ENCODE measurements around the gene TIPARP. TPM values are rescaled to one million over a fixed set of nuclear protein-coding genes. Genes with fewer than 3 reads are reported as not detected.

TIPARP gene
- total and polyA plus RNA-seq, 2 donors (not counting 1 experiment from before 2014, with no cell fraction given), result 11.2 to 42.5 TPM

DNA sequence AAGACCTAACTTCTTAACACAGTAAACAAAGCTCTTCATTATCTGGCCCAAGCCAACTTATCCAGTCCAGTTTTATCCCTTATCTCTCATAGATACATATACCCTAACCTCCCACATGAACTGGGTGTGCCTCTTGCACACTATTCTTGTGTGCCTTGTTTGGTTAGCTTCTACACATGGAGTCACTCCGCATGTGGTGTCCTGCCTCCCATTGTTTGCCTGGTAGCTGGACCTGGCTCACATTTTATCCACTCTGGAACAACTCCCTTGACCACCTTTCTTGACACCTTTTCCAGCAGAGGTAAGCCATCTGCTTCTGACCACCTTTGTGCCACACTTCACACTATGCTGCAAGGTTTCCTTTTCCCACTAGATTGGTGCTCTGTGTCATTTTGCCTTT is 15.2 kb downstream of the TIPARP start:
- peaks cover 8 to 23% of the 10 kb centered on the region in 2 donors for H3K4me1 ChIP-seq (ENCODE audit: control insufficient read depth in 2 of 2, insufficient read depth in 2 of 2, low read length in 2 of 2)
- H3K9me3 ChIP-seq (ENCODE audit: control extremely low read depth in 1 of 3, control insufficient read depth in 2 of 3, insufficient read depth in 1 of 3, low read length in 2 of 3), result no peaks in the 10 kb centered on the region
- H3K27ac ChIP-seq (ENCODE audit: low read length in 2 of 2), result no peak overlapping the region
- no peaks in the 10 kb centered on the region for H3K27me3 ChIP-seq (replicated peaks in 1 of 4; ENCODE audit: control extremely low read depth in 1 of 4, control insufficient read depth in 3 of 4, insufficient read depth in 4 of 4, low read length in 3 of 4)
- intact Hi-C loops (cut with micrococcal nuclease), result no loop called here
- Mint-ChIP-seq H3K27ac (peak overlapping the region; percentile 17), H3K27me3 (no peaks in the 10 kb centered on the region), H3K4me3 (no peak overlapping the region), H3K9me3 (ENCODE audit: insufficient read depth) (no peaks in the 10 kb centered on the region), H3K4me1 (peaks cover 44% of the 10 kb centered on the region)
- DNase-seq (no peak), ATAC-seq (ENCODE audit: low read depth) (no peak)
- H3K4me3 ChIP-seq (ENCODE audit: control extremely low read depth in 1 of 5, extremely low read depth in 1 of 5, insufficient read depth in 1 of 5, low read depth in 2 of 5, low read length in 4 of 5), result no peak overlapping the region
- H4K20me1 ChIP-seq (ENCODE audit: control insufficient read depth, insufficient read depth, low read length, poor library complexity, severe bottlenecking), result peaks cover 64% of the 10 kb centered on the region
- peaks cover 70% of the 10 kb centered on the region for H3K79me2 ChIP-seq (ENCODE audit: control insufficient read depth, insufficient read depth, low read length)
- H3K4me2 ChIP-seq (replicated peaks; ENCODE audit: low read depth, low read length, poor library complexity, severe bottlenecking), result no peak overlapping the region
- H2AFZ ChIP-seq (ENCODE audit: insufficient read depth, low read depth, low read length, poor library complexity, severe bottlenecking), result no peak overlapping the region
- TF ChIP-seq, protein P1, sequence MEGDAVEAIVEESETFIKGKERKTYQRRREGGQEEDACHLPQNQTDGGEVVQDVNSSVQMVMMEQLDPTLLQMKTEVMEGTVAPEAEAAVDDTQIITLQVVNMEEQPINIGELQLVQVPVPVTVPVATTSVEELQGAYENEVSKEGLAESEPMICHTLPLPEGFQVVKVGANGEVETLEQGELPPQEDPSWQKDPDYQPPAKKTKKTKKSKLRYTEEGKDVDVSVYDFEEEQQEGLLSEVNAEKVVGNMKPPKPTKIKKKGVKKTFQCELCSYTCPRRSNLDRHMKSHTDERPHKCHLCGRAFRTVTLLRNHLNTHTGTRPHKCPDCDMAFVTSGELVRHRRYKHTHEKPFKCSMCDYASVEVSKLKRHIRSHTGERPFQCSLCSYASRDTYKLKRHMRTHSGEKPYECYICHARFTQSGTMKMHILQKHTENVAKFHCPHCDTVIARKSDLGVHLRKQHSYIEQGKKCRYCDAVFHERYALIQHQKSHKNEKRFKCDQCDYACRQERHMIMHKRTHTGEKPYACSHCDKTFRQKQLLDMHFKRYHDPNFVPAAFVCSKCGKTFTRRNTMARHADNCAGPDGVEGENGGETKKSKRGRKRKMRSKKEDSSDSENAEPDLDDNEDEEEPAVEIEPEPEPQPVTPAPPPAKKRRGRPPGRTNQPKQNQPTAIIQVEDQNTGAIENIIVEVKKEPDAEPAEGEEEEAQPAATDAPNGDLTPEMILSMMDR (IDR thresholded peaks at IDR 0.05), result no peak
- no peak for TF ChIP-seq EZH2 (IDR thresholded peaks at IDR 0.05; ENCODE audit: borderline replicate concordance, insufficient read depth, low read depth, low read length, poor library complexity, severe bottlenecking)
- ChIA-PET CTCF (interaction anchor here (0.9 kb wide), 1 partner anchor 392 kb away, joined by 3 read pairs; no protein-coding TSS in a partner anchor), POLR2A (no interaction called here)
- H3K36me3 ChIP-seq (replicated peaks in 1 of 2; ENCODE audit: control extremely low read depth in 1 of 2, control insufficient read depth in 1 of 2, extremely low read depth in 1 of 2, insufficient read depth in 2 of 2, low read length in 1 of 2), result peaks cover 0 to 21% of the 10 kb centered on the region in 2 experiments
- no peak overlapping the region for H3K9ac ChIP-seq (ENCODE audit: low read length)
- 0% methylated on average over 1 of the region's 1 CpG for WGBS (ENCODE audit: insufficient coverage)

DNA sequence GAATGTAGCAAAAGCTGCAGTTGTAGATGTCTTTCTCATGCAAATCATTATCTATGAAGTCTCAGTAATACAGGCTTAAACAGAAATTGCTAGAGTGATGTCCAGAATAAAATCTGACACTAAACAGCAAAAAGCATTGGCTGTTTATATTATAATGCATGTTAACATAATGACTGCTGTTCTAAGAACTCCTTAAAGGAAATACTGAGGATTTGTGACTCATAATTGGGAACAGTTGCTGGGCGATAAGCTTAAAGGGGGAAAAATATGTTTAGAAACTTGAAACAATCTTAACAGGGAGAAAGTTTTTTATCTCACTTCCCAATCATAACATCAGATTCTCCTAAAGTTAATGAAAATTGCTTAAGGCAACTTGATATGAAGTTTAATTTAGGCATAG is 17.5 kb downstream of the TIPARP start:
- peaks cover 0 to 6% of the 10 kb centered on the region in 2 donors for H3K4me1 ChIP-seq (ENCODE audit: control insufficient read depth in 2 of 2, insufficient read depth in 2 of 2, low read length in 2 of 2)
- H3K4me2 ChIP-seq (replicated peaks; ENCODE audit: low read depth, low read length, poor library complexity, severe bottlenecking), result no peak overlapping the region
- H3K36me3 ChIP-seq (replicated peaks in 1 of 2; ENCODE audit: control extremely low read depth in 1 of 2, control insufficient read depth in 1 of 2, extremely low read depth in 1 of 2, insufficient read depth in 2 of 2, low read length in 1 of 2), result peaks cover 0 to 39% of the 10 kb centered on the region in 2 experiments
- DNase-seq (no peak), ATAC-seq (ENCODE audit: low read depth) (no peak)
- Mint-ChIP-seq H3K4me3 (no peak overlapping the region), H3K9me3 (ENCODE audit: insufficient read depth) (no peaks in the 10 kb centered on the region), H3K4me1 (peaks cover 27% of the 10 kb centered on the region), H3K27ac (no peak overlapping the region), H3K27me3 (no peaks in the 10 kb centered on the region)
- CTCF ChIA-PET, result no interaction called here
- no peaks in the 10 kb centered on the region for H3K27me3 ChIP-seq (replicated peaks in 1 of 4; ENCODE audit: control extremely low read depth in 1 of 4, control insufficient read depth in 3 of 4, insufficient read depth in 4 of 4, low read length in 3 of 4)
- no peak overlapping the region for H2AFZ ChIP-seq (ENCODE audit: insufficient read depth, low read depth, low read length, poor library complexity, severe bottlenecking)
- intact Hi-C loops (cut with micrococcal nuclease), result no loop called here
- no peaks in the 10 kb centered on the region for H3K9me3 ChIP-seq (ENCODE audit: control extremely low read depth in 1 of 3, control insufficient read depth in 2 of 3, insufficient read depth in 1 of 3, low read length in 2 of 3)
- H3K9ac ChIP-seq (ENCODE audit: low read length), result no peak overlapping the region
- no peak overlapping the region for H3K27ac ChIP-seq (ENCODE audit: low read length in 2 of 2)
- H3K4me3 ChIP-seq (ENCODE audit: control extremely low read depth in 1 of 5, extremely low read depth in 1 of 5, insufficient read depth in 1 of 5, low read depth in 2 of 5, low read length in 4 of 5), result no peak overlapping the region
- TF ChIP-seq, protein P1 (IDR thresholded peaks at IDR 0.05), result no peak
- TF ChIP-seq EZH2 (IDR thresholded peaks at IDR 0.05; ENCODE audit: borderline replicate concordance, insufficient read depth, low read depth, low read length, poor library complexity, severe bottlenecking), result no peak
- H4K20me1 ChIP-seq (ENCODE audit: control insufficient read depth, insufficient read depth, low read length, poor library complexity, severe bottlenecking), result peaks cover 45% of the 10 kb centered on the region
- POLR2A ChIA-PET, result no interaction called here
- H3K79me2 ChIP-seq (ENCODE audit: control insufficient read depth, insufficient read depth, low read length), result peaks cover 48% of the 10 kb centered on the region
- WGBS (ENCODE audit: insufficient coverage), result no CpG with 5 or more reads among the region's 1 CpG
